ENCODE measurements around the gene RUNX1.

- TF ChIP-seq POLR2AphosphoS5 (IDR thresholded peaks at IDR 0.05) (no peak), CTCF (IDR thresholded peaks at IDR 0.05) (no peak), EP300 (IDR thresholded peaks at IDR 0.05) (no peak)
Measured at GRCh38 chr21:34956416-34957316, 92.4 kb downstream of the RUNX1 start.
